Nephron (organoid): ENCODE results near the gene SYT5.

Source experiments
- H3K27ac Mint-ChIP-seq, 3 experiments: 2 replicates each; pipeline ENCODE4 v1.8.0; 2020; ENCODE audit warnings: mixed read lengths in 3 of 3, mild to moderate bottlenecking in 2 of 3, moderate library complexity in 1 of 3
- H3K27me3 Mint-ChIP-seq: 2 replicates; pipeline ENCODE4 v1.8.0; 2021; ENCODE audit warnings: low read depth, mild to moderate bottlenecking, moderate library complexity, mixed read lengths
- H3K36me3 Mint-ChIP-seq: 2 replicates; pipeline ENCODE4 v1.8.0; 2020; ENCODE audit warnings: low read depth, mixed read lengths
- H3K4me1 Mint-ChIP-seq: 2 replicates; pipeline ENCODE4 v1.8.0; 2020; ENCODE audit warnings: mixed read lengths
- H3K4me3 Mint-ChIP-seq, 3 experiments: 2 replicates each; pipeline ENCODE4 v1.8.0; 2020; ENCODE audit warnings: mild to moderate bottlenecking in 3 of 3, mixed read lengths in 3 of 3, moderate library complexity in 2 of 3
- H3K9me3 Mint-ChIP-seq: 2 replicates; pipeline ENCODE4 v1.8.0; 2020; ENCODE audit warnings: mixed read lengths
- TF ChIP-seq, protein P1 (sequence below), 3 experiments: fragments of 200-600 bp; sonication (generic); IDR thresholded peaks; one replicate each; pipeline ENCODE4 v1.5.0; 2021; ENCODE audit warnings: antibody characterized with exemption in 3 of 3; ENCODE audit not compliant: unreplicated experiment in 3 of 3

SYT5 gene

DNA sequence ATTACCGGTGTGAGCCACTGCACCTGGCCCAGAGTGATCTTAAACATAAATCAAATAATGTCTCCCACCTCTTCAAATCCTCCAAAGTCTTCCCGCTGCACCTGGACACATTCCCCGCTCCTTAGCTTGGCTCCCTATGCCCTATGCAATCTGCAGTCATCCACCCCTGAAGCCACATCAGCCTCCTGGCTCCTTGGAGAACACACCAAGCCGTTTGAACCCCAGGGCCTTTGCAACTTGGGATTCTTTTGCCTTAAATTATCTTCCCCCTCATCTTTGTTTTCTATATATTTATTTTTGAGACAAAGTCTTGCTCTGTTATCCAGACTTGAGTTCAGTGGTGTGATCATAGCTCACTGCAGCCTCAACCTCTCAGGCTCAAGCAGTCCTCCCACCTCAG, 11.0 kb downstream of the SYT5 start:
- TF ChIP-seq, protein P1, sequence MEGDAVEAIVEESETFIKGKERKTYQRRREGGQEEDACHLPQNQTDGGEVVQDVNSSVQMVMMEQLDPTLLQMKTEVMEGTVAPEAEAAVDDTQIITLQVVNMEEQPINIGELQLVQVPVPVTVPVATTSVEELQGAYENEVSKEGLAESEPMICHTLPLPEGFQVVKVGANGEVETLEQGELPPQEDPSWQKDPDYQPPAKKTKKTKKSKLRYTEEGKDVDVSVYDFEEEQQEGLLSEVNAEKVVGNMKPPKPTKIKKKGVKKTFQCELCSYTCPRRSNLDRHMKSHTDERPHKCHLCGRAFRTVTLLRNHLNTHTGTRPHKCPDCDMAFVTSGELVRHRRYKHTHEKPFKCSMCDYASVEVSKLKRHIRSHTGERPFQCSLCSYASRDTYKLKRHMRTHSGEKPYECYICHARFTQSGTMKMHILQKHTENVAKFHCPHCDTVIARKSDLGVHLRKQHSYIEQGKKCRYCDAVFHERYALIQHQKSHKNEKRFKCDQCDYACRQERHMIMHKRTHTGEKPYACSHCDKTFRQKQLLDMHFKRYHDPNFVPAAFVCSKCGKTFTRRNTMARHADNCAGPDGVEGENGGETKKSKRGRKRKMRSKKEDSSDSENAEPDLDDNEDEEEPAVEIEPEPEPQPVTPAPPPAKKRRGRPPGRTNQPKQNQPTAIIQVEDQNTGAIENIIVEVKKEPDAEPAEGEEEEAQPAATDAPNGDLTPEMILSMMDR (IDR thresholded peaks at IDR 0.05; ENCODE audit: unreplicated experiment in 3 of 3): no peak
- Mint-ChIP-seq H3K4me1 (peaks cover 7% of the 10 kb centered on the region), H3K27ac (no peak overlapping the region), H3K27me3 (peaks cover 85% of the 10 kb centered on the region), H3K4me3 (peak overlapping the region; percentile 3 to 56 (median 40)), H3K36me3 (no peaks in the 10 kb centered on the region), H3K9me3 (peaks cover 3% of the 10 kb centered on the region)

DNA sequence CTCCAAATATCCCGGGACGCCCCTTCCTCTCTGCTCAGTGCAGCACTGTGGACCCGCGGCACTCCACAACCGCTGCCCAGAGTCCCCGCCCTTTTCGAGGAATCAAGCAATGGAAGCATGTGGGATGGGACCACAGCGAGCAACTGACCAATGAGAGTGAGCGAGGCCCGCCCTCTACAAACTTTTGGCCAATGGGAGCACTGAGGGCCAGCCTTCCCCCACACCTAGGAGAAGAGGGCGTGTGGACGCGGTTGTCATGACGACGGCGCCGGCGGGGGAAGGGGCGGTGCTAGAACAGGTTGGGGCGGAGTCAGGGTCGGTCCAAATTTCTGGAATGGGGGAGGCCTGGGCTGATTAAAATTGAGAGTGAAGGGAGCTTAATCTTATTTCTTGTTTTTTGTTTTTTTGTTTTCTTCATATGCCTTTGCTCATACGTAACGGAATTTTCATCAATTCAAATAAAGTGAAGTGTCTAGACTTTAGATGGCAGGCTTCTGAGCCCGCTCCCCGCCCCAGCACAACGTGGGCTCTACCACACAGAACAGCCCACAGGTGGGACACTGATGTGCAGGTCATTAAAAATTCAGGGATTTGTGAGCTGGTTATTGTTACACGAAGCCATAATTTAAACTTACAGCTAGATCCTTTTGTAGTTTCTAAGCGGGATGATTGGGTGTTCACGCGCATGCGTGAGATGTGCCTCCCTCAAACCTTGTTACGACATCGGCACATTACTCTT, 13.4 kb downstream of the SYT5 start, which contains the start of gene DNAAF3:
DNAAF3 (minus strand) TSS at position 84 of the 739 bp plus-strand sequence. CDS start 200 bp downstream, outside the sequence.
- Mint-ChIP-seq H3K4me1 (no peaks in the 10 kb centered on the region), H3K9me3 (peaks cover 3% of the 10 kb centered on the region), H3K27ac (peak within 1 kb of the TSS; percentile 91 to 95 (median 95)), H3K4me3 (peak within 1 kb of the TSS; percentile 87 to 93 (median 92)), H3K27me3 (peaks cover 61% of the 10 kb centered on the region), H3K36me3 (no peaks in the 10 kb centered on the region)
- TF ChIP-seq, protein P1 (IDR thresholded peaks at IDR 0.05; ENCODE audit: unreplicated experiment in 3 of 3): no peak

DNA sequence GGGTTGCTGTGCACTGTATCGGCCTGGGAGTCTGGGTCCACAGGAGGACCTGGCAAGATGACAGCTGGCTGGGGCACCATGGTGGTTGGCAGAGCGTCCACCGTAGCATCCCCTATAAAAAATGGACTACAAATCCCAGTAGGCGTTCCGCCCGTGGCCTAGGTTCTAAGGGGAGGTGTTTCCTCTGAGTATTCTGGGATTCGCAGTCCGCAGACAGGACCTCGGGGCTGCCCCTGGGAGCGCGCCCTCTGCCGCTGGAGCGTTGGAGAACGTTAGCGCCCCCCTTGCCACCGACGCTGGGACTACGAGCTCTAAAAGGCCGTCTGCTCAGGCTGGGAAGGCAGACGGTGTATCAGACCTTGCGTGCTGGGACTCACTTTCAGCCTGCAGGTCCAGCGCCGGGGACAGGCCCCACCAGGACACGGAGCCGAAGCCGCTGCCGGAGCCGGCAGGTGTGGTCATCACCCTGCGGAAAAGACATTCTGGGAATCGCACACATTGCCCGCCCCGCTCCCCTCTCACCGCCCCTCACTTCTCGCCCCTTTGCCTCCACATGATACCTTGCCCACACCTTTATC, 14.0 kb downstream of the SYT5 start:
- peak overlapping the region; percentile 87 to 93 (median 92) for H3K4me3 Mint-ChIP-seq
- TF ChIP-seq, protein P1 (IDR thresholded peaks at IDR 0.05; ENCODE audit: unreplicated experiment in 3 of 3): peak; percentile 60 to 81 (median 74)
- peak overlapping the region; percentile 91 to 95 (median 95) for H3K27ac Mint-ChIP-seq
- no peaks in the 10 kb centered on the region for H3K4me1 Mint-ChIP-seq
- peaks cover 54% of the 10 kb centered on the region for H3K27me3 Mint-ChIP-seq
- H3K9me3 Mint-ChIP-seq: no peaks in the 10 kb centered on the region
- no peaks in the 10 kb centered on the region for H3K36me3 Mint-ChIP-seq

- Mint-ChIP-seq H3K9me3 (no peaks in the 10 kb centered on the region), H3K4me3 (no peak overlapping the region), H3K36me3 (no peaks in the 10 kb centered on the region), H3K27me3 (peaks cover 31% of the 10 kb centered on the region), H3K4me1 (peaks cover 12% of the 10 kb centered on the region), H3K27ac (no peak overlapping the region)
- TF ChIP-seq, protein P1 (IDR thresholded peaks at IDR 0.05; ENCODE audit: unreplicated experiment in 3 of 3): no peak
Observed at GRCh38 chr19:55161571-55162322, 18.3 kb downstream of the SYT5 start.

DNA sequence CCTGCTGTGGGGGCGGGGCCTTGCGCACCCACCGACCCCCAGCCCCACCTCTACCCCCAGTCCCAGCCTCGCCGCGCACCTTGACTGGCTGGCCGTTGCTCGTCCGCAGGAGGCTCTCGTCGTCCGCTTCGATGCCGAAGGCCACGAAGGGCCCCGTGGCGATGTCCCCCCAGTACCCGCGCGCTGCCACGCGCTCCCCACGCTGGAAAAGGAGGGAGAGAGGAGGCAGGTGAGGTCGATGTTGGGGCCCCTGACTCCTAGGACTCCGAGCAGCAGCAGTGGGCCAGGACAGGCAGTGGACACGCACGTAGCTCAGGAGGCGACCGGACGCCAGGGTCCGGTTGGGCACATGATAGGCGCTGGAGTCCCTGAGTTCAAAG, 19.1 kb downstream of the SYT5 start:
- H3K4me1 Mint-ChIP-seq: peaks cover 17% of the 10 kb centered on the region
- H3K27me3 Mint-ChIP-seq: peaks cover 29% of the 10 kb centered on the region
- TF ChIP-seq, protein P1 (IDR thresholded peaks at IDR 0.05; ENCODE audit: unreplicated experiment in 3 of 3): no peak
- no peak overlapping the region for H3K4me3 Mint-ChIP-seq
- no peaks in the 10 kb centered on the region for H3K9me3 Mint-ChIP-seq
- H3K36me3 Mint-ChIP-seq: no peaks in the 10 kb centered on the region
- no peak overlapping the region for H3K27ac Mint-ChIP-seq
